HFFc6 (cell line): Measurements from ENCODE around the gene HIVEP3. TPM values are rescaled to one million over a fixed set of nuclear protein-coding genes. Genes with fewer than 3 reads are reported as not detected.

Source experiments
- DNase-seq: peaks from one replicate; pipeline ENCODE4 v3.0.0-alpha.2; 2018
- H3K27ac Mint-ChIP-seq: 2 replicates; pipeline ENCODE4 v1.8.0; 2020; ENCODE audit warnings: mild to moderate bottlenecking, mixed read lengths
- H3K27me3 Mint-ChIP-seq: 2 replicates; pipeline ENCODE4 v1.8.0; 2021; ENCODE audit warnings: mild to moderate bottlenecking, moderate library complexity, mixed read lengths; ENCODE audit not compliant: insufficient read depth
- H3K36me3 Mint-ChIP-seq: 2 replicates; pipeline ENCODE4 v1.8.0; 2021; ENCODE audit warnings: low read depth, mixed read lengths
- H3K4me1 Mint-ChIP-seq: 2 replicates; pipeline ENCODE4 v1.8.0; 2020; ENCODE audit warnings: low read depth, mixed read lengths
- H3K4me3 Mint-ChIP-seq: 2 replicates; pipeline ENCODE4 v1.8.0; 2020; ENCODE audit warnings: mild to moderate bottlenecking, moderate library complexity, mixed read lengths
- H3K9me3 Mint-ChIP-seq: 2 replicates; pipeline ENCODE4 v1.8.0; 2020; ENCODE audit warnings: mild to moderate bottlenecking, mixed read lengths
- CTCF ChIP-seq: fragments of 200-600 bp; sonication (generic); IDR thresholded peaks from 2 replicates; pipeline ENCODE4 v1.5.0; 2021; ENCODE audit warnings: antibody characterized with exemption, mild to moderate bottlenecking
- total RNA-seq, 6 experiments: library from RNA; stranded (reverse); fragmentation: NEBNext Ultra II Directional; extraction: Animal tissue kit (Norgen Biotek cat#: 25700); gene quantifications; 2 replicates in 1 of 6; 3 replicates in 5 of 6; pipeline ENCODE4 v1.2.3, GENCODE V29; 2021

Gene HIVEP3
- total RNA-seq, 6 experiments from 2014 or later, result 7.0 to 9.7 (median 7.9) TPM

- Mint-ChIP-seq H3K27ac (no peak overlapping the region), H3K4me1 (peaks cover 48% of the 10 kb centered on the region), H3K27me3 (peaks cover 3% of the 10 kb centered on the region), H3K36me3 (0 out of 2 replicates have a peak, but pooled peaks cover 4% of the 10 kb centered on the region), H3K9me3 (no peaks in the 10 kb centered on the region; the same call in 1 of the 2 replicates), H3K4me3 (no peak overlapping the region)
- DNase-seq, result no peak
- TF ChIP-seq CTCF, result no peak
These were observed 155.9 kb downstream of the HIVEP3 start for GRCh38 chr1:41762777-41763176.

DNA sequence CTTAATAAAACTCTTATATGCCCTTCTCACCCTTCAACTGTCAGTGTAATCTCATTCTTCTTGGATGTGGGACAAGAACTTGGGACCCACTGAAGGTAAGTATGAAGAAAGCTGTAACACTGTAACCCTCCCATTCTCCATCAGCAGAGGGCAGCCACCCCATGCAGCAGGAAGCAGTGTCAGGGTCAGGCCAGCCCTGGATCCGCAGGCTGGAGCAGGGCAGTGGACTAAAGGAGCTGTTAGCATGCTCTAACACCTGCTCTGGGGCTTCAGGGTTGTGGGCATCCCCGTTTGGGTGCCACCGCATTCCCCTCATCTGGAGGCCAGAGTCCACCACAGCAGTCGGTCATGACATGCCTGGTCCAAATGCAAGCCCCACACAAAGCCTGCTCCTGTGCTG lies 156.5 kb downstream of the HIVEP3 start:
- H3K27me3 Mint-ChIP-seq, result peaks cover 3% of the 10 kb centered on the region
- H3K4me1 Mint-ChIP-seq, result peaks cover 43% of the 10 kb centered on the region
- DNase-seq, result no peak
- TF ChIP-seq CTCF, result no peak
- H3K27ac Mint-ChIP-seq, result no peak overlapping the region
- 0 out of 2 replicates have a peak, but pooled peaks cover 4% of the 10 kb centered on the region for H3K36me3 Mint-ChIP-seq
- H3K4me3 Mint-ChIP-seq, result no peak overlapping the region
- H3K9me3 Mint-ChIP-seq, result no peaks in the 10 kb centered on the region; the same call in 1 of the 2 replicates

- H3K27me3 Mint-ChIP-seq, result peaks cover 2% of the 10 kb centered on the region; the same call in 1 of the 2 replicates
- DNase-seq, result peak; percentile 89
- peaks cover 4% of the 10 kb centered on the region for H3K9me3 Mint-ChIP-seq
- peak overlapping the region; percentile 54 for H3K4me3 Mint-ChIP-seq
- 0 out of 2 replicates have a peak, but pooled peaks cover 8% of the 10 kb centered on the region for H3K36me3 Mint-ChIP-seq
- H3K4me1 Mint-ChIP-seq, result peaks cover 37% of the 10 kb centered on the region
- no peak for TF ChIP-seq CTCF
- H3K27ac Mint-ChIP-seq, result peak overlapping the region; percentile 90
These were observed 159.7 kb downstream of the HIVEP3 start for GRCh38 chr1:41758904-41759548.

GRCh38 chr1:41758500-41758899 lies 160.2 kb downstream of the HIVEP3 start:
- peaks cover 4% of the 10 kb centered on the region for H3K9me3 Mint-ChIP-seq
- peaks cover 42% of the 10 kb centered on the region for H3K4me1 Mint-ChIP-seq
- peak overlapping the region; percentile 90 for H3K27ac Mint-ChIP-seq
- TF ChIP-seq CTCF, result no peak
- 0 out of 2 replicates have a peak, but pooled peaks cover 8% of the 10 kb centered on the region for H3K36me3 Mint-ChIP-seq
- peak; percentile 33 for DNase-seq
- peak overlapping the region; percentile 54 for H3K4me3 Mint-ChIP-seq
- H3K27me3 Mint-ChIP-seq, result no peaks in the 10 kb centered on the region

- Mint-ChIP-seq H3K9me3 (peaks cover 4% of the 10 kb centered on the region; the same call in 1 of the 2 replicates), H3K27ac (no peak overlapping the region), H3K4me1 (peaks cover 65% of the 10 kb centered on the region), H3K4me3 (no peak overlapping the region), H3K36me3 (0 out of 2 replicates have a peak, but pooled peaks cover 4% of the 10 kb centered on the region), H3K27me3 (no peaks in the 10 kb centered on the region)
- DNase-seq, result no peak
- peak; percentile 28; the same call in 1 of the 2 replicates for TF ChIP-seq CTCF
These were observed 164.2 kb downstream of the HIVEP3 start for GRCh38 chr1:41754540-41754939.
